SK-N-SH treated with all-trans-retinoic acid at 6 μM for 48 hours (cell line): ENCODE results near the gene LDHA.

ENCODE experiments used
- ATAC-seq: fragments of 200-7000 bp; cut with Tn5 transposase; 3 replicates; pipeline ENCODE4 v1.9.1; 2020; ENCODE audit warnings: mild to moderate bottlenecking, moderate library complexity
- ARNTL ChIP-seq: fragments of 450-650 bp; formaldehyde crosslinking; IDR thresholded peaks from 2 replicates; pipeline ENCODE4 v1.5.0; 2020; ENCODE audit warnings: low read depth, mild to moderate bottlenecking, moderate library complexity, borderline replicate concordance
- BACH2 ChIP-seq: fragments of 250-450 bp; sonication (Bioruptor Pico); IDR thresholded peaks from 2 replicates; pipeline ENCODE4 v1.9.0; 2021; ENCODE audit warnings: mild to moderate bottlenecking, borderline replicate concordance
- CSDC2 ChIP-seq: fragments of 250-450 bp; sonication (Bioruptor Pico); IDR thresholded peaks from 2 replicates; pipeline ENCODE4 v1.5.0; 2020; ENCODE audit warnings: mild to moderate bottlenecking, moderate library complexity
- ESRRG ChIP-seq: fragments of 250-450 bp; sonication (Bioruptor Pico); IDR thresholded peaks from 2 replicates; pipeline ENCODE4 v1.6.1; 2021; ENCODE audit warnings: mild to moderate bottlenecking
- GLIS3 ChIP-seq: fragments of 250-450 bp; sonication (Bioruptor Pico); IDR thresholded peaks from 2 replicates; pipeline ENCODE4 v1.5.0; 2020; ENCODE audit warnings: mild to moderate bottlenecking, moderate library complexity
- ISL1 ChIP-seq: fragments of 250-450 bp; sonication (Bioruptor Pico); IDR thresholded peaks from 2 replicates; pipeline ENCODE4 v2.1.2; 2022; ENCODE audit warnings: mild to moderate bottlenecking, moderate library complexity
- PPARA ChIP-seq: fragments of 250-450 bp; sonication (Bioruptor Pico); IDR thresholded peaks from 2 replicates; pipeline ENCODE4 v1.5.0; 2020; ENCODE audit warnings: mild to moderate bottlenecking, borderline replicate concordance
- RARB ChIP-seq: fragments of 250-450 bp; sonication (Bioruptor Pico); IDR thresholded peaks from 2 replicates; pipeline ENCODE4 v1.8.0; 2021; ENCODE audit warnings: mild to moderate bottlenecking, moderate library complexity
- TCF4 ChIP-seq: fragments of 250-450 bp; sonication (Bioruptor Pico); IDR thresholded peaks from 2 replicates; pipeline ENCODE4 v1.8.0; 2021; ENCODE audit warnings: mild to moderate bottlenecking, moderate library complexity, borderline replicate concordance
- TOX ChIP-seq: fragments of 250-450 bp; sonication (Bioruptor Pico); IDR thresholded peaks from 2 replicates; pipeline ENCODE4 v1.8.0; 2021; ENCODE audit warnings: mild to moderate bottlenecking, moderate library complexity, borderline replicate concordance
- ZC3H10 ChIP-seq: fragments of 250-450 bp; sonication (Bioruptor Pico); IDR thresholded peaks from 2 replicates; pipeline ENCODE4 v1.5.1; 2021; ENCODE audit warnings: mild to moderate bottlenecking, moderate library complexity
- ZFP3 ChIP-seq: fragments of 250-450 bp; sonication (Bioruptor Pico); IDR thresholded peaks from 2 replicates; pipeline ENCODE4 v1.5.0; 2020; ENCODE audit warnings: mild to moderate bottlenecking, moderate library complexity
- ZFP30 ChIP-seq: fragments of 450-650 bp; formaldehyde crosslinking; IDR thresholded peaks from 2 replicates; pipeline ENCODE4 v1.5.0; 2022; ENCODE audit warnings: mild to moderate bottlenecking, moderate library complexity
- ZNF70 ChIP-seq: fragments of 450-650 bp; formaldehyde crosslinking; IDR thresholded peaks from 2 replicates; pipeline ENCODE4 v1.5.0; 2020; ENCODE audit warnings: mild to moderate bottlenecking, moderate library complexity
- ZNF8 ChIP-seq: fragments of 450-650 bp; formaldehyde crosslinking; IDR thresholded peaks from 2 replicates; pipeline ENCODE4 v1.5.0; 2020; ENCODE audit warnings: mild to moderate bottlenecking, moderate library complexity
- TF ChIP-seq, protein P1 (sequence below): fragments of 250-450 bp; sonication (Bioruptor Pico); IDR thresholded peaks from 2 replicates; pipeline ENCODE4 v1.8.0; 2020; ENCODE audit warnings: mild to moderate bottlenecking, moderate library complexity, borderline replicate concordance
- TF ChIP-seq, protein P2 (sequence below): fragments of 250-450 bp; sonication (Bioruptor Pico); IDR thresholded peaks from 2 replicates; pipeline ENCODE4 v1.8.0; 2021; ENCODE audit warnings: low read depth, mild to moderate bottlenecking, moderate library complexity, borderline replicate concordance
- TF ChIP-seq, protein P3 (sequence below): fragments of 250-450 bp; sonication (Bioruptor Pico); IDR thresholded peaks from 2 replicates; pipeline ENCODE4 v1.5.1; 2020; ENCODE audit warnings: low read depth, mild to moderate bottlenecking, moderate library complexity
- TF ChIP-seq, protein P4 (sequence below): fragments of 250-450 bp; sonication (Bioruptor Pico); IDR thresholded peaks from 2 replicates; pipeline ENCODE4 v1.5.0; 2020; ENCODE audit warnings: mild to moderate bottlenecking, moderate library complexity

Gene LDHA

DNA sequence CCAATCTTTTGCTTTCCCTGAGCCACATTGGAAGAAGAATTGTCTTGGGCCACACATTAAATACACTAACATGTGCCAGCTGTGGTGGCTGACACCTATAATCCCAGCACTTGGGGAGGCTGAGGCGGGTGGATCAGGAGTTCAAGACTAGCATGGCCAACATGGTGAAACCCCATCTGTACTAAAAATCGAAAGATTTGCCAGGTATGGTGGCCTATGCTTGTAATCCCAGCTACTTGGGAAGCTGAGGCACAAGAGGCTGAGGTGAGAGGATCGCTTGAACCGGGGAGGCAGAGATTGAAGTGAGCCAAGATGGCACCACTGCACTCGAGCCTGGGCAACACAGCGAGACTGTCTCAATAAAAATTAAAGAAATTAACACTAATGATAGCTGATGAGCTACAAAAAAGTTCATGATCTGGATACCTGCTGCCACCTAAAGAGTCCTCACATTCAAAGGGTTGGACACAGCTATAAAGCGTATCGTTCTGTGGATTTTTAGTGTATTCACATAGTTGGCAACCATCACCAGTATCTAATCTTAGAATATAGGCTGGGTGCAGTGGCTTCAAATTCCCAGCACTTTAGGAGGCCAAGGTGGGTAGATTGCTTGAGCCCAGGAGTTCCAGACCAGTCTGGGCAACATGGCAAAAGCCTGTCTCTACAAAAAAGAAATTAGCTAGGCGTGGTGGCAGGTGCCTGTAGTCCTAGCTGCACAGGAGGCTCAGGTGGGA is 14.4 kb downstream of the LDHA start (continued):
- TF ChIP-seq, protein P1, sequence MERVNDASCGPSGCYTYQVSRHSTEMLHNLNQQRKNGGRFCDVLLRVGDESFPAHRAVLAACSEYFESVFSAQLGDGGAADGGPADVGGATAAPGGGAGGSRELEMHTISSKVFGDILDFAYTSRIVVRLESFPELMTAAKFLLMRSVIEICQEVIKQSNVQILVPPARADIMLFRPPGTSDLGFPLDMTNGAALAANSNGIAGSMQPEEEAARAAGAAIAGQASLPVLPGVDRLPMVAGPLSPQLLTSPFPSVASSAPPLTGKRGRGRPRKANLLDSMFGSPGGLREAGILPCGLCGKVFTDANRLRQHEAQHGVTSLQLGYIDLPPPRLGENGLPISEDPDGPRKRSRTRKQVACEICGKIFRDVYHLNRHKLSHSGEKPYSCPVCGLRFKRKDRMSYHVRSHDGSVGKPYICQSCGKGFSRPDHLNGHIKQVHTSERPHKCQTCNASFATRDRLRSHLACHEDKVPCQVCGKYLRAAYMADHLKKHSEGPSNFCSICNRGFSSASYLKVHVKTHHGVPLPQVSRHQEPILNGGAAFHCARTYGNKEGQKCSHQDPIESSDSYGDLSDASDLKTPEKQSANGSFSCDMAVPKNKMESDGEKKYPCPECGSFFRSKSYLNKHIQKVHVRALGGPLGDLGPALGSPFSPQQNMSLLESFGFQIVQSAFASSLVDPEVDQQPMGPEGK, result no peak
- TF ChIP-seq CSDC2 (no peak), TCF4 (CRISPR knock-in tag) (no peak), ZFP30 (no peak), ISL1 (no peak)

DNA sequence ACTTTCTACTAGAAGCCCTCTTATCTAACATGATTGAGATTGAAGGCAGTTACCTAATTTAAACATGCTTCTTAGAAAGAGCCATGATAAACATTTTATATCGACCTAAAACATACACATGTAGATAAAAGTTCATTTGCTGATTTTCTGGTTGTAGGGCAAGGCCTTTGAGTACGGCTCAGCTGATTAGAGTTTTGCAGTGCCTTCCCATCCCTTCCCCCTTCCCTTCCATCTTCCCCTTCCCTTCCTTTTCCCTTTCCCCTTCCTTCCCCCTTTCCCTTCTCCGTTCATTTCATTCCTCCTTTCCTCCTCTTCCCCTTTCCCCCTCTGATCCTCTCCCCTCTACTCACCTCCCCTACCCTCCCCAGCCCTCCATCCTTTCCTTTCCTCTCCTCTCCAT is 22.1 kb downstream of the LDHA start:
- TF ChIP-seq, protein P2, sequence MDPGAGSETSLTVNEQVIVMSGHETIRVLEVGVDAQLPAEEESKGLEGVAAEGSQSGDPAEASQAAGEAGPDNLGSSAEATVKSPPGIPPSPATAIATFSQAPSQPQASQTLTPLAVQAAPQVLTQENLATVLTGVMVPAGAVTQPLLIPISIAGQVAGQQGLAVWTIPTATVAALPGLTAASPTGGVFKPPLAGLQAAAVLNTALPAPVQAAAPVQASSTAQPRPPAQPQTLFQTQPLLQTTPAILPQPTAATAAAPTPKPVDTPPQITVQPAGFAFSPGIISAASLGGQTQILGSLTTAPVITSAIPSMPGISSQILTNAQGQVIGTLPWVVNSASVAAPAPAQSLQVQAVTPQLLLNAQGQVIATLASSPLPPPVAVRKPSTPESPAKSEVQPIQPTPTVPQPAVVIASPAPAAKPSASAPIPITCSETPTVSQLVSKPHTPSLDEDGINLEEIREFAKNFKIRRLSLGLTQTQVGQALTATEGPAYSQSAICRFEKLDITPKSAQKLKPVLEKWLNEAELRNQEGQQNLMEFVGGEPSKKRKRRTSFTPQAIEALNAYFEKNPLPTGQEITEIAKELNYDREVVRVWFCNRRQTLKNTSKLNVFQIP (CRISPR knock-in tag), result no peak
- TF ChIP-seq CSDC2 (no peak), PPARA (CRISPR knock-in tag) (no peak), ARNTL (CRISPR knock-in tag) (no peak), ZNF70 (CRISPR knock-in tag) (no peak), RARB (CRISPR knock-in tag) (no peak), TCF4 (CRISPR knock-in tag) (no peak), ZFP3 (CRISPR knock-in tag) (no peak), ZNF8 (CRISPR knock-in tag) (no peak), ESRRG (CRISPR knock-in tag) (no peak), ZC3H10 (CRISPR knock-in tag) (no peak)
- TF ChIP-seq, protein P1, result no peak
- TF ChIP-seq, protein P3, sequence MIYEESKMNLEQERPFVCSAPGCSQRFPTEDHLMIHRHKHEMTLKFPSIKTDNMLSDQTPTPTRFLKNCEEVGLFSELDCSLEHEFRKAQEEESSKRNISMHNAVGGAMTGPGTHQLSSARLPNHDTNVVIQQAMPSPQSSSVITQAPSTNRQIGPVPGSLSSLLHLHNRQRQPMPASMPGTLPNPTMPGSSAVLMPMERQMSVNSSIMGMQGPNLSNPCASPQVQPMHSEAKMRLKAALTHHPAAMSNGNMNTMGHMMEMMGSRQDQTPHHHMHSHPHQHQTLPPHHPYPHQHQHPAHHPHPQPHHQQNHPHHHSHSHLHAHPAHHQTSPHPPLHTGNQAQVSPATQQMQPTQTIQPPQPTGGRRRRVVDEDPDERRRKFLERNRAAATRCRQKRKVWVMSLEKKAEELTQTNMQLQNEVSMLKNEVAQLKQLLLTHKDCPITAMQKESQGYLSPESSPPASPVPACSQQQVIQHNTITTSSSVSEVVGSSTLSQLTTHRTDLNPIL (CRISPR knock-in tag), result no peak
- ATAC-seq, result no peak

DNA sequence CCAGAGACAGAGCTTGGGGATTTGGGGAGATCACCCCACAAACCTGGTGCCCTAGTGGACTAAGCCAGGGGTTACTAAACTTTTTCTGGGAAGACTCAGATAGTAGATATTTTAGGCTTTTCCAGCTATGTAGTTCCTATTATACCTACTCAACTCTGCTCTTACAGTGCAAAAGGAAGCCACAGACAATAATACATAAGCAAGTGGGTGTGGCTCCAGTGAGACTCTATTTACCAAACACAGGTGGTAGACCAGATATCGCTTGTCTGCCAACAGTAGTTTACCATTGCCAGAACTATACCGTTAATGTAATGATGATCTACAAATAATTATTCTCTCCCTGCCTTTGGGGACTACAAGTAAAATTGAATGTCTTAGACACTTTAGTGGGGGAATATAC is 24.7 kb downstream of the LDHA start:
- no peak for ATAC-seq
- TF ChIP-seq PPARA (CRISPR knock-in tag) (no peak), ISL1 (no peak), ARNTL (CRISPR knock-in tag) (no peak), CSDC2 (no peak), TOX (CRISPR knock-in tag) (no peak), BACH2 (CRISPR knock-in tag) (no peak), GLIS3 (no peak), ZNF70 (CRISPR knock-in tag) (no peak)
- TF ChIP-seq, protein P4, sequence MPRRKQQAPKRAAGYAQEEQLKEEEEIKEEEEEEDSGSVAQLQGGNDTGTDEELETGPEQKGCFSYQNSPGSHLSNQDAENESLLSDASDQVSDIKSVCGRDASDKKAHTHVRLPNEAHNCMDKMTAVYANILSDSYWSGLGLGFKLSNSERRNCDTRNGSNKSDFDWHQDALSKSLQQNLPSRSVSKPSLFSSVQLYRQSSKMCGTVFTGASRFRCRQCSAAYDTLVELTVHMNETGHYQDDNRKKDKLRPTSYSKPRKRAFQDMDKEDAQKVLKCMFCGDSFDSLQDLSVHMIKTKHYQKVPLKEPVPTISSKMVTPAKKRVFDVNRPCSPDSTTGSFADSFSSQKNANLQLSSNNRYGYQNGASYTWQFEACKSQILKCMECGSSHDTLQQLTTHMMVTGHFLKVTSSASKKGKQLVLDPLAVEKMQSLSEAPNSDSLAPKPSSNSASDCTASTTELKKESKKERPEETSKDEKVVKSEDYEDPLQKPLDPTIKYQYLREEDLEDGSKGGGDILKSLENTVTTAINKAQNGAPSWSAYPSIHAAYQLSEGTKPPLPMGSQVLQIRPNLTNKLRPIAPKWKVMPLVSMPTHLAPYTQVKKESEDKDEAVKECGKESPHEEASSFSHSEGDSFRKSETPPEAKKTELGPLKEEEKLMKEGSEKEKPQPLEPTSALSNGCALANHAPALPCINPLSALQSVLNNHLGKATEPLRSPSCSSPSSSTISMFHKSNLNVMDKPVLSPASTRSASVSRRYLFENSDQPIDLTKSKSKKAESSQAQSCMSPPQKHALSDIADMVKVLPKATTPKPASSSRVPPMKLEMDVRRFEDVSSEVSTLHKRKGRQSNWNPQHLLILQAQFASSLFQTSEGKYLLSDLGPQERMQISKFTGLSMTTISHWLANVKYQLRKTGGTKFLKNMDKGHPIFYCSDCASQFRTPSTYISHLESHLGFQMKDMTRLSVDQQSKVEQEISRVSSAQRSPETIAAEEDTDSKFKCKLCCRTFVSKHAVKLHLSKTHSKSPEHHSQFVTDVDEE (CRISPR knock-in tag), result no peak
- TF ChIP-seq, protein P3 (CRISPR knock-in tag), result no peak
- TF ChIP-seq, all 23 proteins: peak for 0
